Kidney tubule cell (primary cell): Measurements from ENCODE around the gene DOCK2.

Source experiments
- DNase-seq: peaks from one replicate; pipeline ENCODE4 v3.0.0-alpha.2; 2018; ENCODE audit warnings: low spot score

DOCK2 gene

GRCh38 chr5:170126626-170127025, 489.6 kb downstream of the DOCK2 start:
- no peak for DNase-seq

DNA sequence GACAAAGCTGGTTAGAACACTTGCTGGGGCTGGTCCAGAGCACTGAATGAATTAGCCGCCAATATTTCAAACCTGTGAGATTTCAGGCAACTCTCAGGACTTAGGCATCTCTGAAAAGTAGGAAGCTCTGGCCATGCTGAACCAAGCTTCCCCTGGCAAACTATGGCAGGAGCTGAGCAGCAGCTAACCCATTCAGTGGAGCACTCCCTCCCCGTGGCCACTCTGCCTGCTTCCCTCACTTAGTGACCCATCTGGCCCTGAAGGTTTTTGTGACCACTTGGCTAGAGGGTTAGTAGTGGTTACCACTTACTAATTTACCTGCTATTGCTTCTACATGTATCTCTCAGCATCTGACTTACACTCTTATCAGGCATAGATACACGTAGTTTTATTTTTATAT, 494.2 kb downstream of the DOCK2 start:
- no peak for DNase-seq

- DNase-seq: peak; percentile 74
Measured at GRCh38 chr5:170132269-170132975, 495.3 kb downstream of the DOCK2 start.
